Measurements from ENCODE around the gene CXXC5. TPM values are rescaled to one million over a fixed set of nuclear protein-coding genes. Genes with fewer than 3 reads are reported as not detected.

Gene CXXC5
- total RNA-seq, 1 experiment from 2014 or later: 101 TPM

- no peaks in the 10 kb centered on the region for H3K27me3 ChIP-seq (replicated peaks)
- H3K4me3 ChIP-seq: peak overlapping the region; percentile 95
- peak overlapping the region; percentile 23; the same call in 1 of the 2 replicates for H3K27ac ChIP-seq
- H3K9me3 ChIP-seq (replicated peaks): no peaks in the 10 kb centered on the region
- DNase-seq (ENCODE audit: low read depth in 1 of 2, low spot score in 2 of 2): peak in 1 of 2 experiments; percentile 38
- peaks cover 26% of the 10 kb centered on the region for H3K36me3 ChIP-seq
- peaks cover 67% of the 10 kb centered on the region for H3K4me1 ChIP-seq (replicated peaks)
These were observed 2.5 kb downstream of the CXXC5 start for GRCh38 chr5:139650689-139651042.

- peaks cover 30% of the 10 kb centered on the region for H3K36me3 ChIP-seq
- DNase-seq (ENCODE audit: low read depth in 1 of 2, low spot score in 2 of 2): peak in 1 of 2 experiments; percentile 37
- 0 out of 2 replicates have a peak overlapping the region, but pooled peaks have one; percentile 68 for H3K27ac ChIP-seq
- no peaks in the 10 kb centered on the region for H3K9me3 ChIP-seq (replicated peaks)
- H3K4me3 ChIP-seq: peak overlapping the region; percentile 95
- no peaks in the 10 kb centered on the region for H3K27me3 ChIP-seq (replicated peaks)
- H3K4me1 ChIP-seq (replicated peaks): peaks cover 73% of the 10 kb centered on the region
These were observed 3.1 kb downstream of the CXXC5 start for GRCh38 chr5:139651043-139651834.

GRCh38 chr5:139651853-139652787, 4.0 kb downstream of the CXXC5 start:
- Histone ChIP-seq H3K4me1 (replicated peaks) (peaks cover 82% of the 10 kb centered on the region), H3K36me3 (peaks cover 35% of the 10 kb centered on the region), H3K27ac (peak overlapping the region; percentile 68), H3K4me3 (peak overlapping the region; percentile 2), H3K27me3 (replicated peaks) (no peaks in the 10 kb centered on the region), H3K9me3 (replicated peaks) (no peaks in the 10 kb centered on the region)
- peak; percentile 87 to 94 for DNase-seq (ENCODE audit: low read depth in 1 of 2, low spot score in 2 of 2)

- H3K27ac ChIP-seq: peak overlapping the region; percentile 68
- peak overlapping the region; percentile 2; the same call in 1 of the 2 replicates for H3K4me3 ChIP-seq
- H3K27me3 ChIP-seq (replicated peaks): no peaks in the 10 kb centered on the region
- H3K36me3 ChIP-seq: peaks cover 36% of the 10 kb centered on the region
- no peaks in the 10 kb centered on the region for H3K9me3 ChIP-seq (replicated peaks)
- no peak for DNase-seq (ENCODE audit: low read depth in 1 of 2, low spot score in 2 of 2)
- H3K4me1 ChIP-seq (replicated peaks): peaks cover 84% of the 10 kb centered on the region
These were observed 4.7 kb downstream of the CXXC5 start for GRCh38 chr5:139652788-139653241.

- H3K27me3 ChIP-seq (replicated peaks): no peaks in the 10 kb centered on the region
- H3K9me3 ChIP-seq (replicated peaks): no peaks in the 10 kb centered on the region
- DNase-seq (ENCODE audit: low read depth in 1 of 2, low spot score in 2 of 2): no peak
- peaks cover 31% of the 10 kb centered on the region for H3K36me3 ChIP-seq
- H3K27ac ChIP-seq: peak overlapping the region; percentile 68
- H3K4me1 ChIP-seq (replicated peaks): peaks cover 91% of the 10 kb centered on the region
- no peak overlapping the region for H3K4me3 ChIP-seq
These were observed 5.5 kb downstream of the CXXC5 start for GRCh38 chr5:139653616-139654015.

GRCh38 chr5:139654464-139654863, 6.3 kb downstream of the CXXC5 start:
- Histone ChIP-seq H3K27ac (peak overlapping the region; percentile 77), H3K27me3 (replicated peaks) (no peaks in the 10 kb centered on the region), H3K36me3 (peaks cover 26% of the 10 kb centered on the region), H3K9me3 (replicated peaks) (no peaks in the 10 kb centered on the region), H3K4me1 (replicated peaks) (peaks cover 100% of the 10 kb centered on the region), H3K4me3 (no peak overlapping the region)
- no peak for DNase-seq (ENCODE audit: low read depth in 1 of 2, low spot score in 2 of 2)

- peak in 1 of 2 experiments; percentile 47 for DNase-seq (ENCODE audit: low read depth in 1 of 2, low spot score in 2 of 2)
- no peaks in the 10 kb centered on the region for H3K9me3 ChIP-seq (replicated peaks)
- H3K27ac ChIP-seq: peak overlapping the region; percentile 77
- H3K4me1 ChIP-seq (replicated peaks): peaks cover 100% of the 10 kb centered on the region
- peaks cover 21% of the 10 kb centered on the region for H3K36me3 ChIP-seq
- no peaks in the 10 kb centered on the region for H3K27me3 ChIP-seq (replicated peaks)
- no peak overlapping the region for H3K4me3 ChIP-seq
These were observed 6.8 kb downstream of the CXXC5 start for GRCh38 chr5:139654871-139655491.

GRCh38 chr5:139655727-139656271, 7.7 kb downstream of the CXXC5 start:
- no peaks in the 10 kb centered on the region for H3K9me3 ChIP-seq (replicated peaks)
- peaks cover 17% of the 10 kb centered on the region for H3K36me3 ChIP-seq
- no peaks in the 10 kb centered on the region for H3K27me3 ChIP-seq (replicated peaks)
- H3K4me3 ChIP-seq: no peak overlapping the region
- peak overlapping the region; percentile 77 for H3K27ac ChIP-seq
- DNase-seq (ENCODE audit: low read depth in 1 of 2, low spot score in 2 of 2): peak; percentile 95 to 97
- H3K4me1 ChIP-seq (replicated peaks): peaks cover 98% of the 10 kb centered on the region

- peak overlapping the region; percentile 77 for H3K27ac ChIP-seq
- DNase-seq (ENCODE audit: low read depth in 1 of 2, low spot score in 2 of 2): peak; percentile 70 to 81
- H3K36me3 ChIP-seq: peaks cover 28% of the 10 kb centered on the region
- H3K4me3 ChIP-seq: no peak overlapping the region
- H3K9me3 ChIP-seq (replicated peaks): no peaks in the 10 kb centered on the region
- H3K27me3 ChIP-seq (replicated peaks): no peaks in the 10 kb centered on the region
- peaks cover 92% of the 10 kb centered on the region for H3K4me1 ChIP-seq (replicated peaks)
These were observed 9.5 kb downstream of the CXXC5 start for GRCh38 chr5:139657363-139658321.

GRCh38 chr5:139658501-139658927, 10.4 kb downstream of the CXXC5 start:
- Histone ChIP-seq H3K27ac (peak overlapping the region; percentile 77), H3K4me1 (replicated peaks) (peaks cover 84% of the 10 kb centered on the region), H3K9me3 (replicated peaks) (no peaks in the 10 kb centered on the region), H3K4me3 (peak overlapping the region; percentile 29; the same call in 1 of the 2 replicates), H3K36me3 (peaks cover 25% of the 10 kb centered on the region), H3K27me3 (replicated peaks) (no peaks in the 10 kb centered on the region)
- DNase-seq (ENCODE audit: low read depth in 1 of 2, low spot score in 2 of 2): peak in 1 of 2 experiments; percentile 69

GRCh38 chr5:139658928-139659667, 10.9 kb downstream of the CXXC5 start:
- Histone ChIP-seq H3K27me3 (replicated peaks) (no peaks in the 10 kb centered on the region), H3K4me1 (replicated peaks) (peaks cover 78% of the 10 kb centered on the region), H3K4me3 (peak overlapping the region; percentile 29), H3K36me3 (peaks cover 23% of the 10 kb centered on the region), H3K9me3 (replicated peaks) (no peaks in the 10 kb centered on the region), H3K27ac (peak overlapping the region; percentile 77)
- DNase-seq (ENCODE audit: low read depth in 1 of 2, low spot score in 2 of 2): peak; percentile 95 to 97

GRCh38 chr5:139659695-139660101, 11.5 kb downstream of the CXXC5 start:
- Histone ChIP-seq H3K27me3 (replicated peaks) (no peaks in the 10 kb centered on the region), H3K36me3 (peaks cover 26% of the 10 kb centered on the region), H3K27ac (peak overlapping the region; percentile 77), H3K4me1 (replicated peaks) (peaks cover 72% of the 10 kb centered on the region), H3K4me3 (peak overlapping the region; percentile 29), H3K9me3 (replicated peaks) (no peaks in the 10 kb centered on the region)
- DNase-seq (ENCODE audit: low read depth in 1 of 2, low spot score in 2 of 2): peak in 1 of 2 experiments; percentile 84
